ENCODE data around the gene RRAS2.

GRCh38 chr11:14300661-14301304, 58.2 kb downstream of the RRAS2 start:
- TF ChIP-seq CTCF (IDR thresholded peaks at IDR 0.05; ENCODE audit: insufficient read depth, low read length) (peak; percentile 58), SPI1 (IDR thresholded peaks at IDR 0.05; ENCODE audit: borderline replicate concordance, low read depth) (peak; percentile 23; the same call in 1 of the 2 replicates)

All from HL-60 (cell line).